H9 (cell line): Measurements from ENCODE around the gene HUS1. TPM values are rescaled to one million over a fixed set of nuclear protein-coding genes. Genes with fewer than 3 reads are reported as not detected.

Experiments
- DNase-seq: peaks from one replicate; pipeline ENCODE4 v3.0.0-alpha.2; 2017
- H2AFZ ChIP-seq: one replicate; pipeline ENCODE4 v1.6.1; 2013; ENCODE audit warnings: mild to moderate bottlenecking, low read length, control low read depth, moderate library complexity
- H2AK5ac ChIP-seq: 2 replicates; pipeline ENCODE4 v1.6.1; 2013; ENCODE audit warnings: low read length, control low read depth, mixed read lengths; ENCODE audit not compliant: insufficient read length
- H2BK120ac ChIP-seq: one replicate; pipeline ENCODE4 v1.6.1; 2013; ENCODE audit warnings: low read depth, mild to moderate bottlenecking, low read length, control low read depth, inconsistent platforms; ENCODE audit not compliant: poor library complexity, severe bottlenecking
- H2BK12ac ChIP-seq: 2 replicates; pipeline ENCODE4 v1.6.1; 2013; ENCODE audit warnings: low read length, control low read depth, mixed read lengths, low read depth; ENCODE audit not compliant: insufficient read length
- H2BK15ac ChIP-seq: 2 replicates; pipeline ENCODE4 v1.6.1; 2013; ENCODE audit warnings: low read depth, low read length, control low read depth
- H2BK20ac ChIP-seq: one replicate; pipeline ENCODE4 v1.6.1; 2013; ENCODE audit warnings: low read depth, mild to moderate bottlenecking, low read length, control low read depth, inconsistent platforms; ENCODE audit not compliant: poor library complexity, severe bottlenecking
- H2BK5ac ChIP-seq: 2 replicates; pipeline ENCODE4 v1.6.1; 2013; ENCODE audit warnings: low read length, control low read depth, mixed read lengths; ENCODE audit not compliant: insufficient read length
- H3K14ac ChIP-seq: 2 replicates; pipeline ENCODE4 v1.6.1; 2013; ENCODE audit warnings: low read length, control low read depth; ENCODE audit not compliant: insufficient read depth
- H3K18ac ChIP-seq: 2 replicates; pipeline ENCODE4 v1.6.1; 2013; ENCODE audit warnings: low read depth, mild to moderate bottlenecking, mixed read lengths, low read length, control low read depth; ENCODE audit not compliant: insufficient read length
- H3K23ac ChIP-seq: 2 replicates; pipeline ENCODE4 v1.6.1; 2013; ENCODE audit warnings: low read length, control low read depth, mixed read lengths, low read depth; ENCODE audit not compliant: insufficient read length
- H3K23me2 ChIP-seq: 2 replicates; pipeline ENCODE4 v1.6.1; 2013; ENCODE audit warnings: low read depth, mild to moderate bottlenecking, mixed read lengths, low read length, control low read depth; ENCODE audit not compliant: insufficient read length, poor library complexity, severe bottlenecking
- H3K27ac ChIP-seq: 2 replicates; pipeline ENCODE4 v1.5.1; 2013; ENCODE audit warnings: low read length, control low read depth, mixed read lengths, low read depth; ENCODE audit not compliant: insufficient read length
- H3K27me3 ChIP-seq: 2 replicates; pipeline ENCODE4 v1.6.1; 2013; ENCODE audit warnings: low read length, control low read depth, inconsistent platforms; ENCODE audit not compliant: insufficient read depth
- H3K4ac ChIP-seq: 2 replicates; pipeline ENCODE4 v1.6.1; 2013; ENCODE audit warnings: low read depth, mild to moderate bottlenecking, control low read depth, inconsistent platforms, low read length, moderate library complexity
- H3K4me1 ChIP-seq: 2 replicates; pipeline ENCODE4 v1.6.1; 2013; ENCODE audit warnings: low read length, control low read depth, inconsistent platforms; ENCODE audit not compliant: insufficient read depth
- H3K4me2 ChIP-seq: 2 replicates; pipeline ENCODE4 v1.6.1; 2013; ENCODE audit warnings: low read length, control low read depth, mixed read lengths; ENCODE audit not compliant: insufficient read length, insufficient read depth
- H3K56ac ChIP-seq: 2 replicates; pipeline ENCODE4 v1.6.1; 2013; ENCODE audit warnings: low read depth, mild to moderate bottlenecking, mixed read lengths, low read length, control low read depth; ENCODE audit not compliant: insufficient read length
- H3K79me1 ChIP-seq: 2 replicates; pipeline ENCODE4 v1.6.1; 2013; ENCODE audit warnings: low read depth, mild to moderate bottlenecking, moderate library complexity, low read length, control low read depth, inconsistent platforms; ENCODE audit not compliant: insufficient read depth, poor library complexity, severe bottlenecking
- H3K79me2 ChIP-seq: 2 replicates; pipeline ENCODE4 v1.6.1; 2013; ENCODE audit warnings: low read length, control low read depth, inconsistent platforms; ENCODE audit not compliant: insufficient read depth
- H3K9ac ChIP-seq: 2 replicates; pipeline ENCODE4 v1.6.1; 2013; ENCODE audit warnings: low read length, control low read depth, mixed read lengths; ENCODE audit not compliant: insufficient read length; ENCODE audit errors: extremely low read depth
- H3K9me3 ChIP-seq: one replicate; pipeline ENCODE4 v1.6.1; 2013; ENCODE audit warnings: low read depth, low read length, inconsistent platforms; ENCODE audit not compliant: control insufficient read depth
- H3T11ph ChIP-seq: one replicate; pipeline ENCODE4 v1.6.1; 2013; ENCODE audit warnings: mild to moderate bottlenecking, low read length, control low read depth, inconsistent platforms
- H4K20me1 ChIP-seq: one replicate; pipeline ENCODE4 v1.6.1; 2013; ENCODE audit not compliant: control insufficient read depth, insufficient read length, insufficient read depth
- H4K5ac ChIP-seq: 2 replicates; pipeline ENCODE4 v1.6.1; 2013; ENCODE audit warnings: low read depth, mild to moderate bottlenecking, mixed read lengths, low read length, control low read depth; ENCODE audit not compliant: insufficient read length
- H4K8ac ChIP-seq: replicated peaks from 2 replicates; pipeline ENCODE4 v1.6.1; 2013; ENCODE audit warnings: low read length, control low read depth, mixed read lengths, low read depth; ENCODE audit not compliant: insufficient read length
- H4K91ac ChIP-seq: 2 replicates; pipeline ENCODE4 v1.6.1; 2013; ENCODE audit warnings: low read depth, mild to moderate bottlenecking, moderate library complexity, mixed read lengths, low read length, control low read depth; ENCODE audit not compliant: insufficient read length
- H3K27ac Mint-ChIP-seq, 3 experiments: 2 replicates in 2 of 3; 3 replicates in 1 of 3; pipeline ENCODE4 v1.8.0; 2020 to 2021; ENCODE audit warnings: mixed read lengths in 3 of 3, mild to moderate bottlenecking in 1 of 3, moderate library complexity in 1 of 3
- H3K27me3 Mint-ChIP-seq: 2 replicates; pipeline ENCODE4 v1.8.0; 2021; ENCODE audit warnings: low read depth, mild to moderate bottlenecking, moderate library complexity, mixed read lengths
- H3K36me3 Mint-ChIP-seq, 3 experiments: 2 replicates in 2 of 3; 3 replicates in 1 of 3; pipeline ENCODE4 v1.8.0; 2020 to 2021; ENCODE audit warnings: low read depth in 3 of 3, mixed read lengths in 3 of 3; ENCODE audit not compliant: insufficient read depth in 1 of 3
- H3K4me1 Mint-ChIP-seq, 2 experiments: 2 replicates each; pipeline ENCODE4 v1.8.0; 2020; ENCODE audit warnings: mixed read lengths in 2 of 2
- H3K4me3 Mint-ChIP-seq, 2 experiments: 2 replicates in 1 of 2; 3 replicates in 1 of 2; pipeline ENCODE4 v1.8.0; 2020 to 2021; ENCODE audit warnings: mild to moderate bottlenecking in 2 of 2, mixed read lengths in 2 of 2, moderate library complexity in 1 of 2
- H3K9me3 Mint-ChIP-seq, 2 experiments: 2 replicates in 1 of 2; 3 replicates in 1 of 2; pipeline ENCODE4 v1.8.0; 2020; ENCODE audit warnings: mild to moderate bottlenecking in 2 of 2, mixed read lengths in 2 of 2, moderate library complexity in 1 of 2
- CTCF ChIP-seq: fragments of 200-600 bp; sonication (generic); conservative IDR thresholded peaks from 3 replicates; pipeline ENCODE4 v1.8.0; 2021; ENCODE audit warnings: antibody characterized with exemption, mild to moderate bottlenecking
- WGBS: extraction: QIAGEN DNeasy Blood & Tissue Kit; methylation state at CpG from one replicate; pipeline ENCODE4 v1.1.7; 2013; ENCODE audit warnings: missing lambda C conversion rate, low lambda C conversion rate, mixed read lengths; ENCODE audit not compliant: insufficient read length; ENCODE audit errors: extremely low coverage; 5-methylcytosine and 5-hydroxymethylcytosine counted together
- total RNA-seq: library from RNA; stranded (reverse); gene quantifications from 2 replicates; pipeline ENCODE4 v1.2.1, GENCODE V29; 2021

The HUS1 gene
- total RNA-seq, 1 experiment from 2014 or later: 43.1 TPM

GRCh38 chr7:48017674-48018073, 38.3 kb upstream of the HUS1 start:
- Histone ChIP-seq H3K4me1 (no peaks in the 10 kb centered on the region), H2BK15ac (no peak overlapping the region), H3K27me3 (no peaks in the 10 kb centered on the region), H3K4ac (no peak overlapping the region), H2BK5ac (no peak overlapping the region), H2BK20ac (no peak overlapping the region), H3K9ac (no peak overlapping the region), H3T11ph (no peak overlapping the region), H4K8ac (no peak overlapping the region), H2BK12ac (no peak overlapping the region), H3K14ac (no peak overlapping the region), H4K5ac (no peak overlapping the region), H2AK5ac (no peak overlapping the region), H2AFZ (no peak overlapping the region), H4K91ac (no peak overlapping the region), H3K27ac (no peak overlapping the region), H2BK120ac (no peak overlapping the region), H3K18ac (no peak overlapping the region), H3K4me2 (no peak overlapping the region), H3K23ac (no peak overlapping the region), H3K23me2 (no peaks in the 10 kb centered on the region), H3K79me2 (no peaks in the 10 kb centered on the region), H3K9me3 (no peaks in the 10 kb centered on the region), H3K56ac (no peak overlapping the region), H4K20me1 (no peaks in the 10 kb centered on the region), H3K79me1 (no peaks in the 10 kb centered on the region)
- Mint-ChIP-seq H3K4me1 (peaks cover 0 to 4% of the 10 kb centered on the region in 2 experiments; a peak in 2 of 4 replicates), H3K27ac (no peak overlapping the region), H3K9me3 (peaks cover 3 to 6% of the 10 kb centered on the region in 2 experiments; a peak in 2 of 5 replicates), H3K27me3 (peaks cover 3% of the 10 kb centered on the region; the same call in 1 of the 2 replicates), H3K4me3 (no peak overlapping the region), H3K36me3 (no peaks in the 10 kb centered on the region)
- no peak for TF ChIP-seq CTCF
- no peak for DNase-seq
- WGBS: no CpG with 5 or more reads among the region's 4 CpGs
